Measurements from ENCODE around the gene DGAT2.

DGAT2 gene

GRCh38 chr11:75778962-75779361, 10.4 kb downstream of the DGAT2 start:
- no peak for TF ChIP-seq CTCF (IDR thresholded peaks at IDR 0.05; ENCODE audit: unreplicated experiment in 3 of 3)
- Mint-ChIP-seq H3K4me3 (no peak overlapping the region), H3K27ac (no peak overlapping the region), H3K4me1 (no peaks in the 10 kb centered on the region), H3K27me3 (ENCODE audit: low read depth) (peaks cover 4% of the 10 kb centered on the region), H3K9me3 (no peaks in the 10 kb centered on the region), H3K36me3 (ENCODE audit: low read depth) (no peaks in the 10 kb centered on the region)

GRCh38 chr11:75779960-75780359, 11.4 kb downstream of the DGAT2 start:
- Mint-ChIP-seq H3K4me1 (no peaks in the 10 kb centered on the region), H3K9me3 (no peaks in the 10 kb centered on the region), H3K27ac (no peak overlapping the region), H3K27me3 (ENCODE audit: low read depth) (peaks cover 4% of the 10 kb centered on the region), H3K4me3 (no peak overlapping the region), H3K36me3 (ENCODE audit: low read depth) (no peaks in the 10 kb centered on the region)
- no peak for TF ChIP-seq CTCF (IDR thresholded peaks at IDR 0.05; ENCODE audit: unreplicated experiment in 3 of 3)

- Mint-ChIP-seq H3K9me3 (no peaks in the 10 kb centered on the region), H3K4me1 (no peaks in the 10 kb centered on the region), H3K27ac (no peak overlapping the region), H3K36me3 (ENCODE audit: low read depth) (no peaks in the 10 kb centered on the region), H3K4me3 (no peak overlapping the region), H3K27me3 (ENCODE audit: low read depth) (peaks cover 4% of the 10 kb centered on the region)
- no peak for TF ChIP-seq CTCF (IDR thresholded peaks at IDR 0.05; ENCODE audit: unreplicated experiment in 3 of 3)
These were observed 12.3 kb downstream of the DGAT2 start for GRCh38 chr11:75780888-75781287.

GRCh38 chr11:75781296-75781695, 12.7 kb downstream of the DGAT2 start:
- no peaks in the 10 kb centered on the region for H3K9me3 Mint-ChIP-seq
- no peaks in the 10 kb centered on the region for H3K36me3 Mint-ChIP-seq (ENCODE audit: low read depth)
- H3K4me3 Mint-ChIP-seq: no peak overlapping the region
- H3K27ac Mint-ChIP-seq: no peak overlapping the region
- no peak for TF ChIP-seq CTCF (IDR thresholded peaks at IDR 0.05; ENCODE audit: unreplicated experiment in 3 of 3)
- no peaks in the 10 kb centered on the region for H3K4me1 Mint-ChIP-seq
- peaks cover 4% of the 10 kb centered on the region for H3K27me3 Mint-ChIP-seq (ENCODE audit: low read depth)

- Mint-ChIP-seq H3K4me3 (no peak overlapping the region), H3K27me3 (ENCODE audit: low read depth) (peaks cover 4% of the 10 kb centered on the region), H3K4me1 (no peaks in the 10 kb centered on the region), H3K27ac (no peak overlapping the region), H3K9me3 (no peaks in the 10 kb centered on the region), H3K36me3 (ENCODE audit: low read depth) (no peaks in the 10 kb centered on the region)
- TF ChIP-seq CTCF (IDR thresholded peaks at IDR 0.05; ENCODE audit: unreplicated experiment in 3 of 3): no peak
These were observed 13.3 kb downstream of the DGAT2 start for GRCh38 chr11:75781831-75782230.

GRCh38 chr11:75782540-75783263, 14.1 kb downstream of the DGAT2 start:
- no peaks in the 10 kb centered on the region for H3K9me3 Mint-ChIP-seq
- no peak for TF ChIP-seq CTCF (IDR thresholded peaks at IDR 0.05; ENCODE audit: unreplicated experiment in 3 of 3)
- H3K36me3 Mint-ChIP-seq (ENCODE audit: low read depth): no peaks in the 10 kb centered on the region
- H3K4me1 Mint-ChIP-seq: no peaks in the 10 kb centered on the region
- H3K4me3 Mint-ChIP-seq: no peak overlapping the region
- H3K27me3 Mint-ChIP-seq (ENCODE audit: low read depth): peaks cover 4% of the 10 kb centered on the region
- no peak overlapping the region for H3K27ac Mint-ChIP-seq

Data from nephron (organoid).